GM18507 (cell line): ENCODE results near the gene CFAP206.

Experiments
- DNase-seq: peaks from one replicate; pipeline ENCODE4 v3.0.0; 2011; ENCODE audit warnings: low read depth; ENCODE audit not compliant: insufficient read length; ENCODE audit errors: extremely low spot score
- FAIRE-seq: peaks from 2 replicates; lab custom pipeline; 2011; peaks lifted over from hg19 to GRCh38; lab: Jason Lieb, UNC

The CFAP206 gene, protein sequence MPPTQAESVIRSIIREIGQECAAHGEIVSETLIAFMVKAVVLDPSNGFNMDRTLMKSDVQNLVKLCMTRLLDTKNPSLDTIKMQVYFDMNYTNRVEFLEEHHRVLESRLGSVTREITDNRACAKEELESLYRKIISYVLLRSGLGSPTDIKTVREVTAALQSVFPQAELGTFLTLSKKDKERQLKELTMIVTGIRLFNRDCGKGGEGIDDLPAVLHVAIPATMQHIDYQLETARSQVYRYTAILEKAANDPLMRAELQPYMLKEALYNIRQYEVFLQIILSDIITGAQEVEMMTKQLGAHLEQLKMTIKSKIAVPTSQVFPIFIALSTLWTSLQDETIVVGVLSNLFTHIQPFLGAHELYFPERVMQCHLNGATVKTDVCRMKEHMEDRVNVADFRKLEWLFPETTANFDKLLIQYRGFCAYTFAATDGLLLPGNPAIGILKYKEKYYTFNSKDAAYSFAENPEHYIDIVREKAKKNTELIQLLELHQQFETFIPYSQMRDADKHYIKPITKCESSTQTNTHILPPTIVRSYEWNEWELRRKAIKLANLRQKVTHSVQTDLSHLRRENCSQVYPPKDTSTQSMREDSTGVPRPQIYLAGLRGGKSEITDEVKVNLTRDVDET

DNA sequence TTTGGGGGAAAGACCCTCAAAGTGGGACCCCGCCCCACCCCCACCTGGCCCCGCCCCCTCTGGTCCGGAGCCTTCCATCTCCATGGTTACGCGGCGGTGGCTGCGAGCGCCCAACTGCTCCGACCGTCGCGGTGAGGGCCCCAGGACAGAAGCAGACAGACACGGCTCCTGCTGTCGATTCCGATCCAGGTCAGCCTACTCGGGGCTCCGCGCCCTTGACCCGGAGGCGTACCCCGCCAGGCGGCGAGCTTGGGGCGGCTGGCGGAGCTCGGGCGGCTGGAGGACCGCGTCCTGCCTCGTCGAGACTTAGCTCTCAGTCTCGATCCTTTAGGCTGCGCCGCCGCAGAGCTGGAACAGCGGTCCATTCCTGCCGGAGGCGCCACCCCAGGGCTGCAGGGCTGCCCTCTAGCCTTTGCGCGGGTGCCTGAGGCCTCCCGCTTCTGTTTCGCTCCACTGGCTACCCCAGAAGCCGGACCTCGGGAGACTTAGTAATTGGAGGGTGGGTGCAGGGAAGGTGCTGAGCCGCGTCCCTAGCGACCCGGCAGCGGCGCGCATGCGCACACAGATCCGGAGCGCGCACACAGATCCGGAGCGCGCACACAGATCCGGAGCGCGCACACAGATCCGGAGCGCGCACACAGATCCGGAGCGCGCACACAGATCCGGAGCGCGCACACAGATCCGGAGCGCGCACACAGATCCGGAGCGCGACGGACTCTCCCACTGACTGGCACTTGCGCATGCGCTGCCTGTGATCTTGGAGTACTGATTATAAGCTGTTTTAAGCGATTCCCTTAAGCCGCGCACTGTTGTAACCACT, at the start of gene CFAP206:
Gene CFAP206, plus strand, starts transcription at position 72 of the 820 bp plus-strand sequence. CDS start 1,868 bp downstream, outside the sequence.
- DNase-seq (peak; percentile 83), FAIRE-seq (peak; percentile 77)

DNA sequence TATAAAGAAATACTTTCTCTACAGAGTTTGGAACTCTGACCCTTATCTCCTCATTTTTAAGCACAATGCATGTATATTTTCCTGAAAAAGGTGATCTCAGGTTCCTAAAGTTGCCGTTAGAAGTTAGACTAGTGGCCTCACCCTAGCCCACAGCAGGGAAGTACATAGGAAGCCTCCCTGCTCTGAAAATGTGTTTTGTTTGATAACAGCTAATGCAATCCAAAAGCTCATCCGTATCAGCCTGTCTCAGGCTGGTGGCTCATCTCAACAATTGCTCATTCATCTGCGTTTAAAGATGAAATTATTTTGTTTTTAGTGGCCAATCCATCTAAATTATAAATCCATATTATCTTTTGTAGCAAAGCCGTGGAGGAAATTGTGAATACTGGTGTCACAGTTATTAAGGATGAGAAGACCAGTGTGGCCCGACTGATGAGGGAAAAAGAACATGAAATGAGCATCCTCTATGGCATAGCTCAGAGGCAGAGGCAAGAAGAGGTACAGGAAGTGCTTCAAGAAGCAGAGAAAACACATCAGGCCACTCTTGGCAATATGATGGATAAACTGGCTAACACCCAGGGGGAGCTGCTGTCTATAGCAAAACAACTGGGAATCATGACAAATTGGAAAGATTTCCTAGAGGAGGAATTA, 43.0 kb upstream of the CFAP206 start:
- FAIRE-seq (no peak), DNase-seq (no peak)

DNA sequence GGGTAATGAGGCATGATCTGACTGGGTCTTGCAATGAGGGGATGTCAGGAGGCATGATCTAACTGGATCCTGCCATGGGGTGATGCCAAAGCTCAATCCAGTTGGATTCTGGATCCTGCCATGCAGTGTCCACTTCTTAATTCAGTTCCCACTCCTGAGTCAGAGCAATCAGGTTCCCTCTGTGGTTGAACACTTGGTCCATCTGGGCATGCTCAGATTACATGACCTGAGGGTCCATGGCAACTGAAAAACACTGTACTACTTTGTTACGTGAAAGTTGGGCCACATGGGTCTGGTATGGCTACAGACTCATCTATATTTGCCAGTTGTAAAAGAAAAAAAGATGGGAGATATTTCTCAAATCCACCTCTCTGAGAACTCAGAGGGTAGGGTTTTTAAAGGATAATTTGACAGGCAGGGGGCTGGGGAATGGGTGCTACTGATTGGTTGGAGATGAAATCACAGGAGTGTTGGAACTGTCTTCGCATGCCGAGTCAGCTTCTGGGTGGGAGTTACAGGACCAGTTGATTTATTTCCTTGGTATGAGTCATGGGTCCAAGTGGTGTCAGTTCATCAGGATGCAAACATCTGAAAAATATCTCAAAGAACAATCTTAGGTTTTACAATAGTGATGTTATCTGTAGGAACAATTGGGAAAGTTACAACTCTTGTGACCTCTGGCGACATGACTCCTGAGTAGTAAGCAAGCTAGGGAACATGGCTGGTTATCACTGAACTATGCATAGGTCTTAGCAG, 41.5 kb upstream of the CFAP206 start:
- no peak for DNase-seq
- FAIRE-seq: no peak

DNA sequence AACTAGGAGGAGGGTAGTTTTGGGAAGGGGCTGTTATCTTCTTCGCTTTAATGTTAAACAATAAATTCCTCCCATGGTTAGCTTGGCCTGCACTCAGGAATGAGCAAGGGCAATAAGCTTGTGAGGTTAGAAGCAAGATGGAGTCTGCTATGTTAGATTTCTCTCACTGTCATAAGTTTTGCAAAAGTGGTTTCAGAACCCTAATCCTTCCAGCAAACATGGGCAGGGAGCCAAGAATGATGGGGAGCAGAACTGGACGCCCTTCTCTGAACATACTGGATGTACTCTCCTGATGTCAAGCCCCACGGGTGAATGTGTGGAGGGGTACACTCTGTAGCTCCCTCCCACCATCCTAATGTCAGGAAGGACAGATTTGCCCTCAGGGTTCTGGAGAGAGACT, 40.9 kb upstream of the CFAP206 start:
- FAIRE-seq: no peak
- DNase-seq: no peak

DNA sequence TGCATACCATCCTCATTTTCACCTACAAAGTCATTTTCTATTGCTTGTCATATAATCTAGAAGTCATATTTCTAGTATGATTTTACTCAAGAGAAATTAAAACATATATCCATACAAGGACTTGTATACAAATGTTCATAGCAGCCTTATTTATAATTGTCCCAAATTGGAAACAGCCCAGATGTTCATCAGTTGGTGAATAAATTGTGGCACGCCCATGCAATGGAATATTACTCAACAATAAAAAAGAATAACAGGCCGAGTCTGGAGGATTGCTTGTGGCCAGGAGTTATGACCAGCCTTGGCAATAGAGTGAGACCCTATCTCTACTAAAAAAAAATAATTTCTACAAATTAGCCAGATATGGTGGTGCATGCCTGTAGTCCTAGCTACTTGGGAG, 34.4 kb upstream of the CFAP206 start:
- FAIRE-seq (no peak), DNase-seq (no peak)

DNA sequence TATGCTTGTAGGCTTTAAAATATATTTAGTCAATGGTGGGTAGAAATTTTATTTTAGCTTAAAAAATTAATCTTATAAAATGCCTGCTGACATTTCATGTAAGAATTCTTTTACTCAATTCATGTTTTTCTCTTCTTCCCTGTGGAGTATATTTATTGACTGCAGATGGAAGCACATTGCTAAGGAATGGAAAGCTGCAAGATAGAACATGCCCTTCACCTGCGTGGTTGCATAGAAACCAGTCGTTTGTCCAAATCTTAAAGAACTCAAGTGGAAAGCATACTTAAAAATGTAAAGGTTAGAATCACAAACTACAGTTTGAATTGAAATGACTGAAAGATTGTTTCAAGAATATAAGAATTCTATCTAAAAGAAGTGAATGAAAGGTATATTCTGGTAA, 32.5 kb upstream of the CFAP206 start:
- FAIRE-seq: no peak
- no peak for DNase-seq

DNA sequence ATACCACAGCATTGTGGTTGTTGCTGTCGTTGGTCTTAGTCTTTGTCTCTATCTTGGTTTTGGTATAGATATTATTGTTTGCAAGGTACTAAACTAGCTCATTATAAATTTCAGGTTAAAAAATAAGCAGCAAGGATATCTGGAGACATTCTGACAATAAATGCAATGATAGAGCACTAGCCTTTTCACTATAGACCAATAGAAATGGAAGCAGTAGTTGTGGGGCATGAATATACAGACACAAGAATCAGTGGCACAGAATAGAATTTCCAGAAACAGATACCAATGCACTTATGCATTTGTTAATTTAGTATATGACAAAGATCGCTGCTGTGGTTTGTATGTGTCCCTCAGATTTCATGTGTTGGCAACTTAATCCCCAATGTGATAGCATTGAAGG, 31.1 kb upstream of the CFAP206 start:
- FAIRE-seq: no peak
- no peak for DNase-seq

DNA sequence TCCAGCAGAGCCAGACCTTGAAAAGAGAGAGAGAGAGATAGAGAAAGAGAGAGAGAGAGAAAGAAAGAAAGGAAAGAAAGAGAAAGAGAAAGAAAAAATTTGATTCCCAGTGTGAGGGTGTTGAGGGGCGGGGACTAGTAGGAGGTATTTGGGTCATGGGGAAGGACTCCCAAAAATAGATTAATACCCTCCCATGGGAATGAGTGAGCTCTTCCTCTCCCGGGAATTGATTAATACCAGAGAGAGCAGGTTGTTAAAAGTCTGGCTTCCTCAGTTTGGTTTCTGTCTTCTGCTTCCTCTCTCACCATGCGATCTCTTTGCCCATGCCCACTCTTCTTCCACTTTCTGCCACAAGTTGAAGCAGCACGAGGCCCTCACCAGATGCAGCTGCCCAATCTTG, 28.8 kb upstream of the CFAP206 start:
- peak; percentile 81 for FAIRE-seq
- DNase-seq: no peak

DNA sequence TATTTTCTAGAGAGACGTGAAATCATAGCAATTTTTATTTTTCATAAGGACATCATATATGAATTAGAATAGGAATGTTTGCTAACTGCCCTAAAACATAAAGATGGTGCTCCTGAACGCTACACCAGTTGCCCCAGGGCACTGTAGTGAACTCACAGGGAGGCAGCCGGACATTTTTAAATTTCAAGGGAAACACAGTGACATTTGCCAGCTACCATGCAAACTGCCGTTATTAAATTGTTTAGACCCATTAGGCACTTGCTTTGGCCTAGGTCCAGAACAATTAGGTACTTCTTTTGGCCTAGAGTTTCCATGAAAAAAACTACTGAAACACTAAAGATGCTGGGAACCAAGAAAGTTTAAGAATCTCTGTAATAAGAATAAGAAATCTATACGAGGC, 24.9 kb upstream of the CFAP206 start:
- DNase-seq: no peak
- FAIRE-seq: no peak

DNA sequence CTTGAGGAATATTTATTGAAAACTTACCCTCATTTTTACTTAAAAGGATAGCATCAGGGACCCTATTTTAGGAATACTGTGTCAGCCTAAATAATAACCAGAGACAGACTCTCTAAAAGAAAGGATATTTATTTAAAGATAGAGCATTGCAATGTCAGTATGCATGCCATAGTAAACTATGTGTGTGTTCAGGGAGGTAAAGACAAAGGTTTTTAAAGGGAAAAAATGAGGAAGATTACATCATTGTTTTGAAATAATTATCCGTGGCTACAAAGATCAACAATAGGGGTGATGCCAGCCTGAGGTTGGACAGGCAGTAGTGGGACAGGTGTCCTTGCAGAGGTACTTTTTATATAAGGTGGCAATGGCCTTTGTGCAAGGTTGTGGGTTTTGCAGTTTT, 23.7 kb upstream of the CFAP206 start:
- DNase-seq (no peak), FAIRE-seq (no peak)

DNA sequence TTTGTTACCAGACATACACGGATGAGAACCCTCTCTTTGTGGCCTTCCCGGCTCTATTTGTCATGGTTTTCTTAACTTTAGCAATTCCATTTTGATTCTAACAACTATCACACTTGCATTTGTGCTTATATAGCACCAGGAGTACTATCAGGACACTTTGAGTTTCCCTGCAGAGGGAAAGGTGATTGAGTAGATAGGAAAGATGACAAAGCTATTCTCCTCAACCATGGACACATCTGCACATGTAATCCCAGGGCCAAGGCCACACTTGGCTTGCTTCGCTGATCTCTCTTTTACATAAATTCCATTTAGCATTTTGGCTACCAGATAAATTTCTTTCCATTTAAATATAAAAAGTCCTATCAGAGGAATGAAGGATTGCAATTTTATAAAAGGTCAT, 23.3 kb upstream of the CFAP206 start:
- no peak for DNase-seq
- no peak for FAIRE-seq

DNA sequence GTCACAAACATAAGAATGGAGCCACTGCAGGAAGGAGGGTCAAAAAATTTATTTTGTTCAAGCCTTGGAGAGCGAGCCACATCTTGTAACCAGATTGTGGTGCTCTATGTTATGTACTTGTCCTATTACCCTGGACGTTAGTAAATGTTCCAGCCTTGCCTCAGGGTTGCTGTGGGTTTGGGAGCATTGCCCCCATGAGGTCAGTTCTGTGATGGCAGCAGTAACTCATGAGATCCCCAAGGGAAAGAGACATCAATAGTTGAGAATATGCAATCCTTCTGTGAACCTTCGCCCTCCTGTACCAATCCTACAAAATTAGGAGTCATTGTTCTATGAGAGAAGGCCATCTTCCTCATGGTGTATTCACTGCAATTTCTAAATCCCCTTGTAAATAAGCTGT, 16.4 kb upstream of the CFAP206 start:
- DNase-seq (no peak), FAIRE-seq (peak; percentile 62)

DNA sequence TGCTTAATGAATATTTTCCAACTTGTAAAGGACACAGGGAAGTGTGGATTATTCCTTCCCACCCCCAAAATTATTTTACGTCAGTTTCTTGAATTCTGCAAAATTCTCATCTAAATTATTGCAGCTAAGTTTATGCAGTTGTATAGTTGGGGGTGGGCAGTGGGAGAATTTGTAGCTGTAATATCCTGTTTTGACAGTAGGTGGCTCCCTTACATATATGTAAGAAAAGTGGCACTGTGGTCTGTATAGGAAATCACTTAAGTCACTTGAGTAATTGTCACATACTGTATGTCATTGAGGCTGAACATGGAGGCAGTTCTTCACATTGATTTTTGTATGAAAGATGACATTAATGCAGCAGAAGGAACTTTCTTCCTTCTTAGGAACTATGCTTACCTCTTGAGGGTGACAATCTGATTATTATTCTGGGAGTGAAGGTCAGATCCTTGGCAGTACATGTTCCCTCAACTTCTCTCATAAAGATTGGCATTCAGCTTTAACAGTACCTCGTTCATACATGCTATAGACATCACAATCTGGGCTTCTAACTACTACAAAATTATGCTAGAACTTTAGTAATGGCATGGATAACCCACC, 14.6 kb upstream of the CFAP206 start:
- DNase-seq (peak; percentile 36), FAIRE-seq (peak; percentile 80)

DNA sequence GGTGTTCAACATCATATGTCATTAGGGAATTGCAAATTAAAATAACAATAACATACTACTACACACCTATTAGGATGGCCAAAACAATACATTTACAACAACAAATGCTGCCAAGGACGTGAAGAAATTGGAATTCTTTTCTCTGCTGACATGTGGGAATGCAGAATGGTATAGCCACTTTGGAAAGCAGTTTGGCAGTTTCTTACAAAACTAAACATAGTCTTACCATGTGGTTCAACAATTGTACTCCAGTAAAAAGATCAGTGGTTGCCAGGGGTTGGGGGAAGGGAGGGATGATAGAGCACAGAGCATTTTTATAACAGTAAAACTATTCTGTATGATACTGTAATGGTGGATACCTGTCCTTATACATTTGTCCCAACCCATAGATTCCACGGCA, 12.3 kb upstream of the CFAP206 start:
- FAIRE-seq (no peak), DNase-seq (no peak)

DNA sequence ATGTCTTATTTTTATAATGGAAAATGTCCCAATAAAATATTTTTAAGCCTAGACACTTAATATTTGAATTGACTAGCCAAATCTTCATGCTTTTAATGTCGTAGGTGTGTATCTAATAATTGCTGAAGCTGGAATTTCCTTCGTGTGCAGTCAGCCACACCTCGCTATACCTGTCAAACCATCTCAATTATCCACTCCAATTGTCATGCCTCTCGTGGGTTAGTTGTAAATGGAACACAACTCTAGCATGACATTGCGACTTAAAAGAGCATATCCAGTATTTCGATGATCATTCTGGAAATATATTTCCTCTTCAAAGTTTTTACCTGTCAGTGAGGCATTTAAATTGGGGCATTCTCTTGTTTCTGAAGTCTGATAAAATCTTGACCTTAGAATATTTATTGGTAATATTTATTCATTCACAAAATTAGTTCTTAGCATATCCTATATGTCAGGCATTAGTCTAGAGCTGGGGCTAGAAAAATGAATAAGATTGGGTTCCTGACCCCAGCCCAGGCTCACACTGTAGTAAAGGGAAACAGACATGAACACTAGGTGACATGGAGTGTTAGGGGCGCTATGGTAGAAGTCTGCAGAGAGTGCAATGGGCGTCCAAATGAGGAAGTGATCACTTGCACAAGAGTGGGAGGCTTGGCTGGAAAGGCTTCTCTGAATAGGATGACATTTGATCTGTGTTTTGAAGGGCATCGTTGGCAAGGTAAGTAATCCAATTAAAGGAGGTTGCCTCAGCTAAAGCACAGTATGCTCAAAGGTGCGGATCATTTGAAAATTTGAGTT, 11.0 kb upstream of the CFAP206 start:
- no peak for FAIRE-seq
- no peak for DNase-seq

DNA sequence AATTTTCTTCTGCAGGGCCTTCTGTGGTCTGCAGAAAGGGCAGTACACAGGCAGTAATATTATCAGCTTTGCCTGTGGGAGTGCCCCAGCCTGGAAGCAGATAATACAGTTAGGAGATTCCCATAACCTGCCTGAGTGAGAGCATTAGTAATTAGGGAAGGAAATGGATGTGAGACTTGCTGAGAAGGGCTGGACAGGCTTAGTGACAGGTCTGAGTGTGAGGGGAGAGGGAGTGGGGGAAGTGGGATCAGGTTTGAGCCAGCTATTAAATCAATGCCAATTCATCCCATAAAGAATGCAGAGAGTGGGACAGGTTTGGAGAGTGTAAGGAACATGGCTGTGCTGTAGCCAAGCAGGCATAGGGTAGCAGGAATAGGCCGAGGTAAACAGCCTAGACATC, 10.1 kb upstream of the CFAP206 start:
- FAIRE-seq: no peak
- DNase-seq: no peak

DNA sequence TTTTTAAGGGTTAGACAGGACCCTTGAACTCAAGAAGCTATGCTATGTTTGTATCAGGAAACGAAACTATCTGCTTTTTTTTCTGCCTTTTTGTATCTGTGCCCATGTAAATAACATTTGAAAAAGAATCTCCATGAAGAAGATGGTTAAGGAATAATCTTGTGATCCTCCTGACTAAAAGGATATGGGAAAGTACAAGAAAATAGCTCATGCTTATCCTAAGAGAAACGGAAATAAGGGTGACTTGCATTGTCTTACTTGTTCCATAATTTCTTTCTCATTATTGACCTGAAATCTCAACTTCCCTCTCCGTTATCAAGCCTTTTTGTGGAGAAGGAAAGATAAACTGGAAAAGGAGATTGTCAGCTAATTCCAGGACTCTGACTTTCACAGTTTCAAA, 5.9 kb upstream of the CFAP206 start:
- no peak for DNase-seq
- FAIRE-seq: no peak

DNA sequence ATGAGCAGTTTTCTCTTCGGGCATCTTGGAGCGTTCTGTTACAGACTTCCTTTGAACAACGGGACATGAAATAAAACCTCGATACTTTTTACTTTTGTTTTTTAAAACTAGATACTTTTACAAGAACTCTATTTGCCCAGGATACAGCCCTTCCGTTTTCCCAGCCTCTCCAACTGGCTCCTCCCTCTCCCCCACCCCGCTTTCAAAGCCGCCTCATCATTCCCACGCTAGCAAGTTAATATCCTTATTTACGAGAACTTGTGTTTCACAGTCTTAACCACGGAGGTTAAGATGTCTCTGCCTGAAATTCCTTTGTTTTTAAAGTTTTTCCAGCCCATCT, 241 bp upstream of the CFAP206 start:
- no peak for FAIRE-seq
- DNase-seq: no peak
